ENCODE measurements around the gene XYLT1. TPM values are rescaled to one million over a fixed set of nuclear protein-coding genes. Genes with fewer than 3 reads are reported as not detected.

The XYLT1 gene
- total RNA-seq, 1 experiment from 2014 or later: 14.5 TPM

GRCh38 chr16:17067882-17068281 is 402.9 kb downstream of the XYLT1 start:
- Histone ChIP-seq H4K5ac (ENCODE audit: insufficient read length, low read depth, low read length) (no peak overlapping the region), H3K27ac (ENCODE audit: insufficient read length, low read depth, low read length) (no peak overlapping the region), H3K23me2 (ENCODE audit: insufficient read length, low read depth, low read length, poor library complexity, severe bottlenecking) (no peaks in the 10 kb centered on the region), H4K91ac (ENCODE audit: insufficient read length, low read depth, low read length) (no peak overlapping the region), H2BK5ac (ENCODE audit: insufficient read length, low read length) (no peak overlapping the region), H2BK120ac (ENCODE audit: low read depth, low read length, poor library complexity, severe bottlenecking) (no peak overlapping the region), H3K4me2 (ENCODE audit: insufficient read depth, insufficient read length, low read length) (no peak overlapping the region), H3K18ac (ENCODE audit: insufficient read length, low read depth, low read length) (no peak overlapping the region), H2AFZ (ENCODE audit: low read length) (no peak overlapping the region), H4K20me1 (ENCODE audit: control insufficient read depth, insufficient read depth, insufficient read length) (no peaks in the 10 kb centered on the region), H3K27me3 (ENCODE audit: insufficient read depth, low read length) (no peaks in the 10 kb centered on the region), H3K4ac (ENCODE audit: low read depth, low read length) (no peak overlapping the region), H3T11ph (ENCODE audit: low read length) (no peak overlapping the region), H2BK20ac (ENCODE audit: low read depth, low read length, poor library complexity, severe bottlenecking) (no peak overlapping the region), H3K23ac (ENCODE audit: insufficient read length, low read depth, low read length) (no peak overlapping the region), H3K9ac (ENCODE audit: extremely low read depth, insufficient read length, low read length) (no peak overlapping the region), H3K14ac (ENCODE audit: insufficient read depth, low read length) (no peak overlapping the region), H2BK12ac (ENCODE audit: insufficient read length, low read depth, low read length) (no peak overlapping the region), H2AK5ac (ENCODE audit: insufficient read length, low read length) (no peak overlapping the region), H3K4me1 (ENCODE audit: insufficient read depth, low read length) (peaks cover 2% of the 10 kb centered on the region; the same call in 1 of the 2 replicates), H3K79me1 (ENCODE audit: insufficient read depth, low read depth, low read length, poor library complexity, severe bottlenecking) (no peaks in the 10 kb centered on the region), H4K8ac (replicated peaks; ENCODE audit: insufficient read length, low read depth, low read length) (no peak overlapping the region), H3K56ac (ENCODE audit: insufficient read length, low read depth, low read length) (no peak overlapping the region), H3K79me2 (ENCODE audit: insufficient read depth, low read length) (no peaks in the 10 kb centered on the region), H2BK15ac (ENCODE audit: low read depth, low read length) (no peak overlapping the region), H3K9me3 (ENCODE audit: control insufficient read depth, low read depth, low read length) (no peaks in the 10 kb centered on the region)
- Mint-ChIP-seq H3K4me3 (no peak overlapping the region), H3K36me3 (ENCODE audit: insufficient read depth in 1 of 3, low read depth in 3 of 3) (no peaks in the 10 kb centered on the region; a peak in 2 of 7 replicates), H3K9me3 (peaks cover 0 to 3% of the 10 kb centered on the region in 2 experiments; a peak in 1 of 5 replicates), H3K27ac (no peak overlapping the region), H3K27me3 (ENCODE audit: low read depth) (peaks cover 7% of the 10 kb centered on the region), H3K4me1 (peaks cover 27 to 31% of the 10 kb centered on the region in 2 experiments)
- WGBS (ENCODE audit: extremely low coverage, insufficient read length, low lambda C conversion rate): no CpG with 5 or more reads among the region's 4 CpGs
- TF ChIP-seq CTCF (conservative IDR thresholded peaks at IDR 0.05): no peak
- no peak for DNase-seq

Measured in H9 (cell line).